Muscle layer of duodenum (tissue), 2 donors: Measurements from ENCODE around the gene DMXL2.
"Not testable (repeated sequence)": the region's sequence is repeated elsewhere in the genome, so short reads cannot be mapped to it uniquely, and the experiment has no call there.

Source experiments
- H3K27ac ChIP-seq: one replicate; pipeline ENCODE4 v1.7.0; 2013; ENCODE audit warnings: mild to moderate bottlenecking, low read length
- H3K27me3 ChIP-seq: one replicate; pipeline ENCODE4 v1.7.0; 2013; ENCODE audit warnings: low read depth, mild to moderate bottlenecking, control low read depth, low read length
- H3K36me3 ChIP-seq, 2 donors: one replicate each; pipeline ENCODE4 v1.7.0; 2013; ENCODE audit warnings: low read length in 2 of 2, control low read depth in 1 of 2, mild to moderate bottlenecking in 1 of 2; ENCODE audit not compliant: insufficient read depth in 2 of 2, control insufficient read depth in 1 of 2
- H3K4me1 ChIP-seq, 2 donors: one replicate each; pipeline ENCODE4 v1.7.0; 2013; ENCODE audit warnings: low read length in 2 of 2, mild to moderate bottlenecking in 2 of 2, control low read depth in 1 of 2, moderate library complexity in 1 of 2; ENCODE audit not compliant: insufficient read depth in 2 of 2, control insufficient read depth in 1 of 2
- H3K4me3 ChIP-seq, 2 donors: one replicate each; pipeline ENCODE4 v1.7.0; 2013; ENCODE audit warnings: low read length in 2 of 2, low read depth in 1 of 2, mild to moderate bottlenecking in 1 of 2
- H3K9me3 ChIP-seq, 2 donors: one replicate each; pipeline ENCODE4 v1.7.0; 2013; ENCODE audit warnings: low read length in 2 of 2, control low read depth in 1 of 2, mild to moderate bottlenecking in 1 of 2; ENCODE audit not compliant: control insufficient read depth in 1 of 2
- donor health status: healthy.

The DMXL2 gene

GRCh38 chr15:51483520-51483919 is 139.1 kb downstream of the DMXL2 start:
- Histone ChIP-seq H3K27ac (no peak overlapping the region), H3K9me3 (peaks cover 11 to 27% of the 10 kb centered on the region in 2 donors), H3K4me3 (no peak overlapping the region), H3K27me3 (no peaks in the 10 kb centered on the region), H3K4me1 (no peaks in the 10 kb centered on the region), H3K36me3 (peaks cover 29 to 62% of the 10 kb centered on the region in 2 donors)

DNA sequence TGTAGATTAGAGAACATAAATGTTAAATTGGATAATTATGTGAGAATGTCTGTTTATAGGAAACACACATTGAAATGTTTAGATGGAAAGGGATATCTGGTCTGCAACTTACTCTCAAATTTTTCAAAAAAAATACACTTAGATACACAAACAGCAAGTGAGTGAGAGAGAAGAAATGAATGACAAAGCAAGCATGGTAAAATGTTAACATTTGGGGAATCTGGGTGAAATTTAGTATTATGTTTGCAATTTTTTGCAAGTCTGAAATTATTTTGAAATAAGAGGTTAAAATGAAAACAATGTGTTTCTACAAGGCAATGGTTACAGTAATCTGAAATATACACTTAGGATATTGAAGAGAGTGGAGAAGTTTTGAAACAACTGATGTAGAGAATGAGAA is 146.8 kb downstream of the DMXL2 start:
- Histone ChIP-seq H3K36me3 (peaks cover 14 to 15% of the 10 kb centered on the region in 2 donors), H3K27me3 (no peaks in the 10 kb centered on the region), H3K4me1 (no peaks in the 10 kb centered on the region), H3K27ac (no peak overlapping the region), H3K9me3 (no peaks in the 10 kb centered on the region), H3K4me3 (no peak overlapping the region)

DNA sequence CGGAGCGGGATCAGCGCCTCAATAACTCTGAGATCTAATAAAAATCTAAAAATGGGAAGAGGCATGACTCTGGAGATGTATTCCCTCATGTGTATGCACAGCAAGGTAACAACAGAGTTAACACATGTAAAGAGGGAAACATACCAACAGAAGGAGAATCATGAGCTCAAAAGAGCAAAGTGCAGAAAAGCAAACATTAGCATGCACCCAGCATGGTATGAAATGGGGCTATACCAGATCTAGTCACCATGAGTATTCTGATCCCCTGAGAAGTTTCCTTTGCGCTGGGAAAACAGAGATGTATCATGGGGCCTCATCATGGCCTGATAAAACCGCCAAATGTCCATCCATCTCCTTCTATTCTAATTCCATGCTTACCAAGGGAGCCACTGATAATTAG is 152.1 kb downstream of the DMXL2 start:
- Histone ChIP-seq H3K27me3 (no peaks in the 10 kb centered on the region), H3K4me1 (no peaks in the 10 kb centered on the region), H3K4me3 (no peak overlapping the region), H3K36me3 (peaks cover 11 to 17% of the 10 kb centered on the region in 2 donors), H3K9me3 (no peaks in the 10 kb centered on the region), H3K27ac (no peak overlapping the region)

GRCh38 chr15:51460796-51461195 is 161.8 kb downstream of the DMXL2 start:
- peaks cover 29 to 46% of the 10 kb centered on the region in 2 donors for H3K36me3 ChIP-seq
- H3K4me1 ChIP-seq = no peaks in the 10 kb centered on the region
- no peaks in the 10 kb centered on the region for H3K27me3 ChIP-seq
- no peaks in the 10 kb centered on the region for H3K9me3 ChIP-seq
- H3K27ac ChIP-seq = no peak overlapping the region
- H3K4me3 ChIP-seq = no peak overlapping the region

DNA sequence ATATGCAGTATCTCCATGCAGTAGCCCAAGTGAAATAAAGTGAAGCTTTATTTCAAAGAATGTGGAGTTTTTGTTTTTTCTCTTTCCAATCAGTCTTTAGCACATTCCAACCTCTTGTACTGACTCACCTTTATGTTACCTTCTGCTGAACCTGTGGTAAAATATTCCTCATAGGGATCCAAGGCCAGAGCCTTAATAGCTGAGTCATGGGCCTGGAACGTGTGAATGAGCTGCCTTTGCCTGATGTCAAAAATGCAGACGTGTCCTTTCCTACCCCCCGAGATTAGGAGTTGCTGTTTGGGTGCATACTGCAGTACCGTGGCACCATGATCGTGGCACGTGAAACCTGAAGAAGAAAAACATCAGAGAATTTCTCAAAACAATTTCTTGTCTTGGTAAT is 172.6 kb downstream of the DMXL2 start:
- peaks cover 40 to 44% of the 10 kb centered on the region in 2 donors for H3K36me3 ChIP-seq
- H3K4me3 ChIP-seq = no peak overlapping the region
- no peaks in the 10 kb centered on the region for H3K4me1 ChIP-seq
- H3K9me3 ChIP-seq = no peaks in the 10 kb centered on the region
- H3K27me3 ChIP-seq = no peaks in the 10 kb centered on the region
- no peak overlapping the region for H3K27ac ChIP-seq

DNA sequence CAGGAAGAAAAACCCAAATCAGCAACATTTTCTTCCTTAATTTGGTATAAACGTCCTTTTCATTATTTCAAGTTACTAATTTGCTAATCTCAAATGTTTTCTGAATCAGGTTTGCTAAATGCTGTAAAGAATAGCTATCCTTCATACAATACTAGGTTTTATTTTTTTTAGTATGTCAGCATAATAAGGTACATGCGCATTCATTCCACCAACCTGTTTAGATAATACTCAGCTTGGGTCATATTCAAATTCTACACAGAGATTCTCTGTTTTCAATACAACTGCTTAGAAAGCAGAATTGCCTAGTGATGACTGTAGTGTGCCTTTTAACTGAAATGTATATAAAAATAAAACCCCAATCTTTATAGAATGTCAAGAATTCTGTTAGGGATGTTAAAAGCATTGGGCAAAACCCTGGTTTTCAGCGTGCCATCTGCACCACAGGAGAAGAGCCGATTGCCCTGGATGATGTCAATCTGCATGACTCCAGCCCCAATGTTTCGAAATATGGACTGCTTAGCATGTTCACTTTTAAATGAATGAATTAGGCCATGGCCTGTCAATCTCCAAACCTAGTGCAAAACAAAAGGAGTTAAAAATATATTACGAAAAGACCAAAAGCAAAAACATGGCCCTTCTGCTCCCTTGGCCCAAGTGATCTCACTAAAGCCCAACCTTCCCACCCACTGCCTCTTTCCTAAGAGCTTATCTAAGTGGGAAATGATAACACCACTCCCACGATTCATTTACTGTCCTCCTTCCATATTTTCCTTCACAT is 173.8 kb downstream of the DMXL2 start:
- no peaks in the 10 kb centered on the region for H3K4me1 ChIP-seq
- H3K36me3 ChIP-seq = peaks cover 40 to 44% of the 10 kb centered on the region in 2 donors
- H3K27ac ChIP-seq = no peak overlapping the region
- H3K9me3 ChIP-seq = no peaks in the 10 kb centered on the region
- no peaks in the 10 kb centered on the region for H3K27me3 ChIP-seq
- no peak overlapping the region for H3K4me3 ChIP-seq

DNA sequence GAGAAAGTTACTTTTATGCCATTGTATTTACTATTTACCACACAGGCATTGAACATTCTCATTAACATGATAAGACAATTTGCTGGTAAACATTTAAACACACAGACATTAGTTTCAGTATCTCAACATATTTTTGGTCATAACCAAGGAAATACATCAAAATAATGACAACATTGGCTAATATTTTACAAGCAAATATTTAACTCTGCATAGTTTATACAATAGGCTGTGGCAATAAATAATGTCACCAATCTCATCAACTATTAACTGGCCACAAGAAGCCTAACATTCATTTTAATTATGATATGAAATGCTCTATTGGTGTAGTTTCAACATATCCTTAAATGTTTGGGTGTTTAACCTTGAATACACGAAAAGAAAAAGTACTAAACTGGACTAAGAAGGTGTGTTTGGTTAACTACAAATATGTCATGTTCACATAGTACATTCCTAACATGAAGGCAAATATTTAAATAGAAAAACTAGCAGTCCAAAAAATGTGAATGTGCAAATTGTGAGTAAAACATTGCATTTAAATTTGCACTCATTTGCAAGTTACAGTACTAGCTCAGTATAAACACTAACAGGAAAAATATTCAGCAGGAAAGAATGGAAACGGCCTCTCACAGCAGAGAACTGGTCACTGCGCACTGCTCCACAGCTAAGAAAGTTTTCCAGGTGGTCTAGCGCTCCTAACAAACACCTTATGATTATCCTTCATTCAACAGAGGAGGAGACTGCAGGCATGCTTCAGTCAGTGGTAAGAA is 174.5 kb downstream of the DMXL2 start:
- no peak overlapping the region for H3K4me3 ChIP-seq
- H3K36me3 ChIP-seq = peaks cover 40 to 44% of the 10 kb centered on the region in 2 donors
- no peaks in the 10 kb centered on the region for H3K9me3 ChIP-seq
- no peaks in the 10 kb centered on the region for H3K4me1 ChIP-seq
- no peaks in the 10 kb centered on the region for H3K27me3 ChIP-seq
- no peak overlapping the region for H3K27ac ChIP-seq

DNA sequence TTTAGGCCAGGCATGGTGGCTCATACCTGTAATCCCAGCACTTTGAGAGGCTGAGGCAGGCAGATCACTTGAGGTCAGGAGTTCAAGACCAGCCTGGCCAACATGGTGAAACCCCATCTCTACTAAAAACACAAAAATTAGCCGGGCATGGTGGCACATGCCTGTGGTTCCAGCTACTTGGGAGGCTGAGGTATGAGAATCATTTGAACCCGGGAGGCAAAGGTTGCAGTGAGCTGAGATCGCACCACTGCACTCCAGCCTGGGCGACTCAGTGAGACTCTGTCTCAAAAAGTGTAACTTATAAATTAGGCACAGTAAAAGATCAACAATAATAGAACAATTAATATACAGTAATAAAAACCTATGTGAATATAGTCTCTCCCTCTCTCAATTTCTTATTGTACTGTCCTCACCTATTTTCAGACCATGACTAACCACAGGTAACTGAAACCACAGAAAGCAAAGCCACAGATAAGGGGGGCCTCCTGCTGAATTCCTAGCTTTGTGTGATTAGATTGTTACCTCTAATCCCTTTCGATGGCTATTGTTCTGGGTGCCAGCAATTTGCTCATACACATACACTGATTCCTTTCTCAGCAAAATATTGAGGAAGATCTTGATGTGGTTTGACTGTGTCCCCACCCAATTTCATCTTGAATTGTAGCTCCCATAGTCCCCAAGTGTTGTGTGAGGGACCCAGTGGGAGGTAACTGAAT is 176.4 kb downstream of the DMXL2 start:
- H3K27me3 ChIP-seq, H3K9me3 ChIP-seq, H3K27ac ChIP-seq, H3K4me1 ChIP-seq, H3K4me3 ChIP-seq: not testable (repeated sequence)
- H3K36me3 ChIP-seq = peaks cover 35 to 40% of the 10 kb centered on the region in 2 donors

DNA sequence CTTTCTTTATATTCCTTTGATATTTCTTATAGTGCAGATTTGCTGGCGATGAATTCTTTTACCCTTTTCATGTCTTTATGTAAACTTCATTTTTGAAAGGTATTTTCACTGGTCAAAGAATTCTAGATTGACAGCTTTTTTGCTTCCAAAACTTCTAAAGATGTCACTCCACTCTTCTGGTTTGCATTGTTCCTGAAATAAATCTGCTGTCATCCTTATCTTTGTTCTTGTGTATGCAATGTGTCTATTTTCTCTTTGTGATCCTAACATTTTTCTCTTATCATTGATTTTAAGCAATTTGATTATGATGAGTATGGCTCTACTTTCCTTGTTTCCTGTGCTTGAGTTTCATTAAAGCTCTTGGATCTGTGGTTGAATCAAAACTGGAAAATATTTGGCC is 177.8 kb downstream of the DMXL2 start:
- H3K4me1 ChIP-seq = no peaks in the 10 kb centered on the region
- peaks cover 28 to 29% of the 10 kb centered on the region in 2 donors for H3K36me3 ChIP-seq
- no peak overlapping the region for H3K27ac ChIP-seq
- no peaks in the 10 kb centered on the region for H3K27me3 ChIP-seq
- no peak overlapping the region for H3K4me3 ChIP-seq
- no peaks in the 10 kb centered on the region for H3K9me3 ChIP-seq

DNA sequence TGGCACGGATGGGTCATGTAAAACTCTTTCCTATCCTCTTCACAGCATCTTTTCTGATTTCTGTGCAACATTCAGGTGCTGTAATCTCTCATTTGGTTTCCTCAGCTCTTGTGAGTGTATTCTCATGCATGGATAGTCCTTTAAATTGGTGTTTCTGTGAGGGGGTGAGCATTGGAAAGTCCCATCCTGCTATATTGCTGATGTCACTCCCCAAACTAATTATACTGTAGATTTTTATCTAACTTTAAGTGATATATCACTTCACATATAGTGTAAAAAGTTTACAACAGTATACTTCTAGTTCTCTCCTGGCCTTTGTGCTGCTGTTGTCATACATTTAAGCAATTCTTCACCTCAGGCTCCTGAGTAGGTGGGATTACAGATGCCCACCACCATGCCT is 178.5 kb downstream of the DMXL2 start:
- Histone ChIP-seq H3K27ac (no peak overlapping the region), H3K9me3 (no peaks in the 10 kb centered on the region), H3K4me1 (no peaks in the 10 kb centered on the region), H3K27me3 (no peaks in the 10 kb centered on the region), H3K36me3 (peaks cover 21 to 22% of the 10 kb centered on the region in 2 donors), H3K4me3 (no peak overlapping the region)

- Histone ChIP-seq H3K9me3 (peaks cover 0 to 2% of the 10 kb centered on the region in 2 donors), H3K36me3 (peaks cover 14 to 15% of the 10 kb centered on the region in 2 donors), H3K4me3 (no peak overlapping the region), H3K27me3 (no peaks in the 10 kb centered on the region), H3K27ac (no peak overlapping the region), H3K4me1 (no peaks in the 10 kb centered on the region)
These were observed 179.2 kb downstream of the DMXL2 start for GRCh38 chr15:51443282-51443914.
